CD4-positive, alpha-beta T cell (primary cell): ENCODE data around the gene SYT13. TPM values are rescaled to one million over a fixed set of nuclear protein-coding genes. Genes with fewer than 3 reads are reported as not detected.

ENCODE experiments used
- ATAC-seq: fragments of 200-7000 bp; cut with Tn5 transposase; one replicate; pipeline ENCODE4 v1.10.0; 2022; ENCODE audit warnings: mild to moderate bottlenecking; ENCODE audit not compliant: poor library complexity
- CTCF ChIA-PET: fragments of 350-600 bp; sonication (Branson Sonifier 250); formaldehyde crosslinking; loops from one replicate; lab custom pipeline; 2021; ENCODE audit warnings: antibody characterized with exemption, inconsistent platforms; lab: Charles Lee
- POLR2A ChIA-PET: fragments of 350-600 bp; sonication (Branson Sonifier 250); formaldehyde crosslinking; loops from one replicate; lab custom pipeline; 2021; ENCODE audit warnings: antibody characterized with exemption, inconsistent platforms; lab: Charles Lee
- DNase-seq, 14 experiments: peaks; one replicate each; pipeline ENCODE4 v3.0.0-alpha.2; 2013 to 2020; ENCODE audit warnings: mixed read lengths in 2 of 14
- H3K27ac ChIP-seq, 2 donors: one replicate each; pipeline versions ENCODE4 v1.5.1 to v1.7.0; 2013; ENCODE audit warnings: low read length in 2 of 2, low read depth in 1 of 2, mild to moderate bottlenecking in 1 of 2
- H3K27me3 ChIP-seq, 2 experiments: 1 replicate in 1 of 2; 2 replicates in 1 of 2; pipeline versions ENCODE4 v1.6.1 to v1.7.0; 2013; ENCODE audit warnings: low read length in 2 of 2, control low read depth in 1 of 2, mild to moderate bottlenecking in 1 of 2, moderate library complexity in 1 of 2; ENCODE audit not compliant: insufficient read depth in 2 of 2, control insufficient read depth in 1 of 2
- H3K36me3 ChIP-seq: one replicate; pipeline ENCODE4 v1.6.1; 2013; ENCODE audit warnings: low read length, control low read depth; ENCODE audit not compliant: insufficient read depth
- H3K4me1 ChIP-seq: one replicate; pipeline ENCODE4 v1.6.1; 2013; ENCODE audit warnings: low read length, control low read depth; ENCODE audit not compliant: insufficient read depth
- H3K4me3 ChIP-seq: one replicate; pipeline ENCODE4 v1.5.1; 2013; ENCODE audit warnings: mild to moderate bottlenecking, low read length, moderate library complexity
- H3K9me3 ChIP-seq, 2 experiments: 1 replicate in 1 of 2; 2 replicates in 1 of 2; pipeline versions ENCODE4 v1.6.1 to v1.7.0; 2013; ENCODE audit warnings: low read length in 2 of 2, mild to moderate bottlenecking in 2 of 2, control low read depth in 1 of 2, moderate library complexity in 1 of 2; ENCODE audit not compliant: control insufficient read depth in 1 of 2, insufficient read depth in 1 of 2
- H3K27ac Mint-ChIP-seq: one replicate; pipeline ENCODE4 v1.8.0; 2020; ENCODE audit warnings: mixed read lengths
- H3K27me3 Mint-ChIP-seq: one replicate; pipeline ENCODE4 v1.8.0; 2021; ENCODE audit warnings: mixed read lengths
- H3K36me3 Mint-ChIP-seq: one replicate; pipeline ENCODE4 v1.8.0; 2021; ENCODE audit warnings: low read depth, mixed read lengths
- H3K4me1 Mint-ChIP-seq: one replicate; pipeline ENCODE4 v1.8.0; 2021; ENCODE audit warnings: low read depth, mixed read lengths
- H3K4me3 Mint-ChIP-seq: one replicate; pipeline ENCODE4 v1.8.0; 2020; ENCODE audit warnings: mild to moderate bottlenecking, mixed read lengths
- H3K9me3 Mint-ChIP-seq: one replicate; pipeline ENCODE4 v1.8.0; 2020; ENCODE audit warnings: mixed read lengths
- CTCF ChIP-seq: fragments of 200-600 bp; IDR thresholded peaks from one replicate; pipeline ENCODE4 v1.8.0; 2022; ENCODE audit warnings: antibody characterized with exemption, mild to moderate bottlenecking
- intact Hi-C, 2 experiments: fragments of 100-400 bp; cut with DNase I in 1 of 2; cut with micrococcal nuclease in 1 of 2; formaldehyde crosslinking; loops; one replicate each; pipeline versions ENCODE4 v1.15.1 to v1.9.0; 2023 to 2025; cut with DNase I, micrococcal nuclease
- total RNA-seq, 174 experiments: library from RNA in 2 of 174; stranded (reverse) in 2 of 174; gene quantifications; one replicate each; pipeline ENCODE4 v1.2.3 and lab custom pipeline; 2021 to 2026

The SYT13 gene
- total RNA-seq, 2 experiments from 2014 or later: not detected

GRCh38 chr11:45258982-45259530 is 27.1 kb downstream of the SYT13 start:
- no peak overlapping the region for H3K4me3 ChIP-seq
- POLR2A ChIA-PET: no interaction called here
- H3K27me3 Mint-ChIP-seq: peaks cover 70% of the 10 kb centered on the region

GRCh38 chr11:45254070-45254469 is 32.1 kb downstream of the SYT13 start:
- H3K4me3 Mint-ChIP-seq: no peak overlapping the region
- Histone ChIP-seq H3K27me3 (peaks cover 5 to 10% of the 10 kb centered on the region in 2 experiments), H3K36me3 (no peaks in the 10 kb centered on the region), H3K27ac (no peak overlapping the region), H3K4me1 (no peaks in the 10 kb centered on the region), H3K9me3 (no peaks in the 10 kb centered on the region), H3K4me3 (no peak overlapping the region)
- peaks cover 45% of the 10 kb centered on the region for H3K27me3 Mint-ChIP-seq
- no peak for TF ChIP-seq CTCF
- DNase-seq: no peak
- intact Hi-C loops: no loop called here
- H3K4me1 Mint-ChIP-seq: no peaks in the 10 kb centered on the region
- H3K27ac Mint-ChIP-seq: no peak overlapping the region
- no peaks in the 10 kb centered on the region for H3K36me3 Mint-ChIP-seq
- POLR2A ChIA-PET: no interaction called here
- H3K9me3 Mint-ChIP-seq: no peaks in the 10 kb centered on the region
- CTCF ChIA-PET: no interaction called here
- ATAC-seq: no peak

More at GRCh38 chr11:45258982-45259530, 27.1 kb downstream of the SYT13 start:
- no peak for TF ChIP-seq CTCF
- Mint-ChIP-seq H3K36me3 (no peaks in the 10 kb centered on the region), H3K27ac (no peak overlapping the region), H3K9me3 (no peaks in the 10 kb centered on the region), H3K4me3 (no peak overlapping the region), H3K4me1 (no peaks in the 10 kb centered on the region)
- Histone ChIP-seq H3K4me1 (no peaks in the 10 kb centered on the region), H3K36me3 (no peaks in the 10 kb centered on the region), H3K9me3 (no peaks in the 10 kb centered on the region), H3K27ac (no peak overlapping the region), H3K27me3 (peaks cover 6 to 11% of the 10 kb centered on the region in 2 experiments)
- CTCF ChIA-PET: no interaction called here
- no peak for ATAC-seq
- intact Hi-C loops: no loop called here
- DNase-seq: no peak

GRCh38 chr11:45253640-45254039 is 32.5 kb downstream of the SYT13 start:
- intact Hi-C loops: no loop called here
- Mint-ChIP-seq H3K4me3 (no peak overlapping the region), H3K36me3 (no peaks in the 10 kb centered on the region), H3K9me3 (no peaks in the 10 kb centered on the region), H3K27me3 (peaks cover 44% of the 10 kb centered on the region), H3K4me1 (no peaks in the 10 kb centered on the region), H3K27ac (no peak overlapping the region)
- DNase-seq (no peak), ATAC-seq (no peak)
- CTCF ChIA-PET: no interaction called here
- no peaks in the 10 kb centered on the region for H3K36me3 ChIP-seq
- H3K9me3 ChIP-seq: no peaks in the 10 kb centered on the region
- no peak overlapping the region for H3K27ac ChIP-seq
- H3K27me3 ChIP-seq: peaks cover 5 to 9% of the 10 kb centered on the region in 2 experiments
- no peak for TF ChIP-seq CTCF
- no peaks in the 10 kb centered on the region for H3K4me1 ChIP-seq
- no peak overlapping the region for H3K4me3 ChIP-seq
- POLR2A ChIA-PET: no interaction called here
